Stimulated activated CD4-positive, alpha-beta T cell treated with anti-CD3 and anti-CD28 coated beads, Interleukin-15, amount 100 ng/mL, for 24 hours (primary cell): Measurements from ENCODE around the gene EXOSC9.
A peak's percentile ranks its signal among the peaks of the same experiment; 100 is the strongest.

Experiments
- DNase-seq: peaks from one replicate; pipeline ENCODE4 v3.0.0-alpha.2; 2020

Gene EXOSC9

GRCh38 chr4:121789960-121790829, 10.9 kb upstream of the EXOSC9 start:
- no peak for DNase-seq

GRCh38 chr4:121790976-121791375, 10.1 kb upstream of the EXOSC9 start:
- DNase-seq, result no peak

- no peak for DNase-seq
Observed at GRCh38 chr4:121791481-121791880, 9.6 kb upstream of the EXOSC9 start.

- no peak for DNase-seq
Observed at GRCh38 chr4:121792966-121793365, 8.2 kb upstream of the EXOSC9 start.

- no peak for DNase-seq
Observed at GRCh38 chr4:121794505-121795188, 6.5 kb upstream of the EXOSC9 start.

GRCh38 chr4:121796283-121796682, 4.8 kb upstream of the EXOSC9 start:
- DNase-seq, result no peak

- DNase-seq, result no peak
Observed at GRCh38 chr4:121799208-121799823, 1.8 kb upstream of the EXOSC9 start.

GRCh38 chr4:121799867-121800501, 1.1 kb upstream of the EXOSC9 start:
- DNase-seq, result no peak

- DNase-seq, result no peak
Observed at GRCh38 chr4:121800638-121800960, 524 bp upstream of the EXOSC9 start.

- DNase-seq, result no peak
Observed at GRCh38 chr4:121801715-121802075, 572 bp downstream of the EXOSC9 start.

GRCh38 chr4:121806411-121806810, 5.3 kb downstream of the EXOSC9 start:
- DNase-seq, result no peak

GRCh38 chr4:121811122-121811521, 10.0 kb downstream of the EXOSC9 start:
- DNase-seq, result no peak

GRCh38 chr4:121814756-121815155, 13.6 kb downstream of the EXOSC9 start:
- DNase-seq, result no peak

- DNase-seq, result no peak
Observed at GRCh38 chr4:121817006-121817405, 15.9 kb downstream of the EXOSC9 start.

GRCh38 chr4:121817701-121818100, 16.6 kb downstream of the EXOSC9 start:
- no peak for DNase-seq

GRCh38 chr4:121818215-121818614, 17.1 kb downstream of the EXOSC9 start:
- no peak for DNase-seq

GRCh38 chr4:121819216-121819965, 18.3 kb downstream of the EXOSC9 start:
- no peak for DNase-seq

GRCh38 chr4:121822047-121822446, 20.9 kb downstream of the EXOSC9 start:
- no peak for DNase-seq

GRCh38 chr4:121822796-121823504, 21.8 kb downstream of the EXOSC9 start:
- DNase-seq, result peak; percentile 62

- peak; percentile 98 for DNase-seq
Observed at GRCh38 chr4:121823505-121824170, 22.5 kb downstream of the EXOSC9 start, which contains the start of gene CCNA2. Gene CCNA2, minus strand, starts transcription at chr4:121823883. Its CDS starts 255 bp downstream, at chr4:121823628.

- no peak for DNase-seq
Observed at GRCh38 chr4:121824171-121824527, 23.0 kb downstream of the EXOSC9 start.

GRCh38 chr4:121824950-121825349, 23.8 kb downstream of the EXOSC9 start:
- DNase-seq, result no peak
